ENCODE results near the gene CEP63.
A peak's percentile ranks its signal among the peaks of the same experiment; 100 is the strongest.
"Not testable (repeated sequence)": the region's sequence is repeated elsewhere in the genome, so short reads cannot be mapped to it uniquely, and the experiment has no call there.

Gene CEP63

DNA sequence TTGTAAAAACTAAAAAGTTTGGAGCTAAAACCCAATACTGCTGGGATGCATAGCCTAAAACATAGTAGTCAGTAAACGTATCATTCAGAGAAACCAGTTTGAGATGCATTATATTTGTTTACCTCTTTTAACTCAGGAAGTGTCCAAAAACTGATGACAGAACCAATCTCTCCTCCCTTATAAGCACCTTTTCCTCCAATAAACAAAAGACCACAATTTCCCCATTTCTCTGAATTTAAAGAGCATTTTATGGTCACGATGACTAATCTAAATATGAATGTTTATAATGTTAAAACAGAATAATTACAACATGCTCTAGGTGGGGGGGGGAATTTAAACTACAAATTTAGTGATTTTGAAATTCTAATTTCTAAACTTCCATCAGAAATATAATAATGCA is 58.5 kb downstream of the CEP63 start:
- peaks cover 54% of the 10 kb centered on the region for H3K36me3 ChIP-seq (ENCODE audit: control insufficient read depth, insufficient read depth, low read length, severe bottlenecking)
- no peak overlapping the region for H3K4me3 ChIP-seq (ENCODE audit: low read length)
- no peaks in the 10 kb centered on the region for H3K9me3 ChIP-seq (ENCODE audit: control insufficient read depth, low read length)
- H3K27me3 ChIP-seq (replicated peaks; ENCODE audit: control insufficient read depth, insufficient read depth, low read length) = no peaks in the 10 kb centered on the region
- no peak overlapping the region for H3K9ac ChIP-seq (ENCODE audit: low read length)
- no peaks in the 10 kb centered on the region for H3K4me1 ChIP-seq (ENCODE audit: control insufficient read depth, insufficient read depth, low read length)
- no peak for DNase-seq (ENCODE audit: low read depth)

- H3K36me3 ChIP-seq (ENCODE audit: control insufficient read depth, insufficient read depth, low read length, severe bottlenecking) = peaks cover 54% of the 10 kb centered on the region
- H3K4me1 ChIP-seq (ENCODE audit: control insufficient read depth, insufficient read depth, low read length); H3K27me3 ChIP-seq (replicated peaks; ENCODE audit: control insufficient read depth, insufficient read depth, low read length); H3K9me3 ChIP-seq (ENCODE audit: control insufficient read depth, low read length); DNase-seq (ENCODE audit: low read depth); H3K9ac ChIP-seq (ENCODE audit: low read length); H3K4me3 ChIP-seq (ENCODE audit: low read length): not testable (repeated sequence)
Measured at GRCh38 chr3:134544783-134545182, 58.9 kb downstream of the CEP63 start.

DNA sequence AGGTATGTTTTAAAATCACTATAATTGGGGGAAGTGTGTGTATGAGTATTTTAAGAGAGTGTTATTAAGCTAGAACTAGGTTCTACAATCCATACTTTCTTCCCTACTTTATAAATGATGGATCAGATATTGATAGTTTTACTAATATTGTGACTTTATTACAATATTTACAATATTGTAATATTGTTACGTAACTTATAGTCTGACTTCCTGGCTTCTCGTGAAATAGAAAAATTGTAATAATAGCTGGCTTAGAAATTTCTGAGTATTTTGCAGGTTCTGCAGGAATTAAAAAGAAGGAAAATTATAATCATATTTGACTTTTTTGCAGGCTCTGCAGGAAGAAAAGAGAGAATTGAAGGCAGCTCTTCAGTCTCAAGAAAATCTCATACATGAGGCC is 60.0 kb downstream of the CEP63 start:
- no peaks in the 10 kb centered on the region for H3K9me3 ChIP-seq (ENCODE audit: control insufficient read depth, low read length)
- H3K4me1 ChIP-seq (ENCODE audit: control insufficient read depth, insufficient read depth, low read length) = no peaks in the 10 kb centered on the region
- DNase-seq (ENCODE audit: low read depth) = no peak
- H3K27me3 ChIP-seq (replicated peaks; ENCODE audit: control insufficient read depth, insufficient read depth, low read length) = no peaks in the 10 kb centered on the region
- no peak overlapping the region for H3K9ac ChIP-seq (ENCODE audit: low read length)
- H3K36me3 ChIP-seq (ENCODE audit: control insufficient read depth, insufficient read depth, low read length, severe bottlenecking) = peaks cover 58% of the 10 kb centered on the region
- H3K4me3 ChIP-seq (ENCODE audit: low read length) = no peak overlapping the region

- Histone ChIP-seq H3K9ac (ENCODE audit: low read length) (no peak overlapping the region), H3K36me3 (ENCODE audit: control insufficient read depth, insufficient read depth, low read length, severe bottlenecking) (peaks cover 51% of the 10 kb centered on the region), H3K9me3 (ENCODE audit: control insufficient read depth, low read length) (no peaks in the 10 kb centered on the region), H3K27me3 (replicated peaks; ENCODE audit: control insufficient read depth, insufficient read depth, low read length) (no peaks in the 10 kb centered on the region), H3K4me3 (ENCODE audit: low read length) (no peak overlapping the region), H3K4me1 (ENCODE audit: control insufficient read depth, insufficient read depth, low read length) (peaks cover 5% of the 10 kb centered on the region)
- DNase-seq (ENCODE audit: low read depth) = peak; percentile 11
Measured at GRCh38 chr3:134552784-134553183, 66.9 kb downstream of the CEP63 start.

- Histone ChIP-seq H3K36me3 (ENCODE audit: control insufficient read depth, insufficient read depth, low read length, severe bottlenecking) (peaks cover 56% of the 10 kb centered on the region), H3K4me3 (ENCODE audit: low read length) (no peak overlapping the region), H3K27me3 (replicated peaks; ENCODE audit: control insufficient read depth, insufficient read depth, low read length) (no peaks in the 10 kb centered on the region), H3K4me1 (ENCODE audit: control insufficient read depth, insufficient read depth, low read length) (no peaks in the 10 kb centered on the region), H3K9ac (ENCODE audit: low read length) (no peak overlapping the region), H3K9me3 (ENCODE audit: control insufficient read depth, low read length) (no peaks in the 10 kb centered on the region)
- no peak for DNase-seq (ENCODE audit: low read depth)
Measured at GRCh38 chr3:134559591-134559990, 73.7 kb downstream of the CEP63 start.

DNA sequence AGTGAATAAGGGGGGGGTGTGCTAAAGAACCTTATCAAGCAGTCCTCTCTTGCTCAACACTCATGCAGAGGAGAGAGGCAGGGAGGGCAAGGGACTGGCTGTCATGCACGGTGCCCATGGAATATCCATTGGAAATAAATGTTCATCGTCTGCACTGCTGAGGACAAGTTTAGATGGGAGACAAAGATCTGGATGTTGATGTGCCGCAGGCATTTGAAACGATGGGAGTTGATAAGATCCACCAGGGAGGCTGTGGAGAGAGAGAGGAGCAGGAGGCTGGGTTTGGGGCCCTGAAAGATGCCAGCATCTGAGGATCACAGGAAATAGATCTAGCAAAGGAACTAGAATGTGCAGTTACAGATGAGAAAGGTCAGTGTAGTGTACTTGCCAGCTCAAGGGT is 76.2 kb downstream of the CEP63 start:
- Histone ChIP-seq H3K27me3 (replicated peaks; ENCODE audit: control insufficient read depth, insufficient read depth, low read length) (no peaks in the 10 kb centered on the region), H3K4me3 (ENCODE audit: low read length) (no peak overlapping the region), H3K9me3 (ENCODE audit: control insufficient read depth, low read length) (no peaks in the 10 kb centered on the region), H3K36me3 (ENCODE audit: control insufficient read depth, insufficient read depth, low read length, severe bottlenecking) (peaks cover 56% of the 10 kb centered on the region), H3K4me1 (ENCODE audit: control insufficient read depth, insufficient read depth, low read length) (no peaks in the 10 kb centered on the region), H3K9ac (ENCODE audit: low read length) (no peak overlapping the region)
- DNase-seq (ENCODE audit: low read depth) = no peak

DNA sequence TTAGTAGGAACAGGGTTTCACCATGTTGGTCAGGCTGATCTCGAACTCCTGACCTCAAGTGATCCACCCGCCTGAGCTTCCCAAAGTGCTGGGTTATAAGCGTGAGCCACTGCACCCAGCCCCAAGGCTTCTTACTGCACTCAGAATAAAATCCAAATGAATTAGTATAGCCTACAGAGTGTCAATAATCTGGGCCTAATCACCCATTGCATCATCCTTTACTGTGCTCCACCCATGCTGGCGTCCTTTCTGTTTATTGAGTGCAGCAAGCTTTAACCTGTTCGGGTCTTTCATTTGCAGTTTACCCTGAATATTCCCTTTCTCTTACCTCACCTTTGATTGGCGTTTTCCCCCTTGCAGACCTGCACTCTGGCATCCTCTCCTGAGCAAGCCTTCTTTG is 77.7 kb downstream of the CEP63 start:
- no peak for DNase-seq (ENCODE audit: low read depth)
- H3K4me3 ChIP-seq (ENCODE audit: low read length) = no peak overlapping the region
- H3K4me1 ChIP-seq (ENCODE audit: control insufficient read depth, insufficient read depth, low read length) = no peaks in the 10 kb centered on the region
- H3K27me3 ChIP-seq (replicated peaks; ENCODE audit: control insufficient read depth, insufficient read depth, low read length) = no peaks in the 10 kb centered on the region
- no peaks in the 10 kb centered on the region for H3K9me3 ChIP-seq (ENCODE audit: control insufficient read depth, low read length)
- H3K9ac ChIP-seq (ENCODE audit: low read length) = no peak overlapping the region
- H3K36me3 ChIP-seq (ENCODE audit: control insufficient read depth, insufficient read depth, low read length, severe bottlenecking) = peaks cover 47% of the 10 kb centered on the region

- no peak for DNase-seq (ENCODE audit: low read depth)
- Histone ChIP-seq H3K27me3 (replicated peaks; ENCODE audit: control insufficient read depth, insufficient read depth, low read length) (no peaks in the 10 kb centered on the region), H3K4me3 (ENCODE audit: low read length) (no peak overlapping the region), H3K9ac (ENCODE audit: low read length) (no peak overlapping the region), H3K4me1 (ENCODE audit: control insufficient read depth, insufficient read depth, low read length) (no peaks in the 10 kb centered on the region), H3K9me3 (ENCODE audit: control insufficient read depth, low read length) (no peaks in the 10 kb centered on the region), H3K36me3 (ENCODE audit: control insufficient read depth, insufficient read depth, low read length, severe bottlenecking) (peaks cover 33% of the 10 kb centered on the region)
Measured at GRCh38 chr3:134564991-134565390, 79.1 kb downstream of the CEP63 start.

DNA sequence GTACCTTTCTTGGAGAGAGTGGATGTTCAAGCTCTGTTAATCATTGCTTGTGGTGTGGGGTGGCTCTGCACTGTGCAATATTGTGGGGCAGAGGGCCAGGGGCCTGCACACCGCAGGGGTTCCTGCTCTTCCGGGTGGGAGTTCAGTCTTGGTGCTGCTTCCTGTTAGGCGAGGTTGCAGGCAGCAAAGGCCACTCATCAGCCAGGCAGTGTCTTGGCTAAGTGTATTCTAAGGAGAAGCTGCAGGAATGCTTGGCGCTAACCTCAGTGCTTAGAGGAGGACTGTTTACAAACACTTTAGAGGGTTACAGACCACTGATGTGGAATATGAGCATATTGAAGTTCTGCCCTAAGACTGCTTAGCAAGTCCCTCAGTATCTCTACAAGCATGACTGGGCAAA is 81.7 kb downstream of the CEP63 start:
- no peak for DNase-seq (ENCODE audit: low read depth)
- H3K4me3 ChIP-seq (ENCODE audit: low read length) = no peak overlapping the region
- H3K9me3 ChIP-seq (ENCODE audit: control insufficient read depth, low read length) = peaks cover 3% of the 10 kb centered on the region

GRCh38 chr3:134568790-134569189 is 82.9 kb downstream of the CEP63 start:
- no peak for DNase-seq (ENCODE audit: low read depth)
- Histone ChIP-seq H3K4me1 (ENCODE audit: control insufficient read depth, insufficient read depth, low read length) (no peaks in the 10 kb centered on the region), H3K4me3 (ENCODE audit: low read length) (no peak overlapping the region), H3K36me3 (ENCODE audit: control insufficient read depth, insufficient read depth, low read length, severe bottlenecking) (peaks cover 5% of the 10 kb centered on the region), H3K27me3 (replicated peaks; ENCODE audit: control insufficient read depth, insufficient read depth, low read length) (no peaks in the 10 kb centered on the region), H3K9ac (ENCODE audit: low read length) (no peak overlapping the region), H3K9me3 (ENCODE audit: control insufficient read depth, low read length) (peaks cover 3% of the 10 kb centered on the region)

More for the DNA sequence above, 81.7 kb downstream of the CEP63 start:
- peaks cover 9% of the 10 kb centered on the region for H3K36me3 ChIP-seq (ENCODE audit: control insufficient read depth, insufficient read depth, low read length, severe bottlenecking)
- no peaks in the 10 kb centered on the region for H3K4me1 ChIP-seq (ENCODE audit: control insufficient read depth, insufficient read depth, low read length)
- no peak overlapping the region for H3K9ac ChIP-seq (ENCODE audit: low read length)
- no peaks in the 10 kb centered on the region for H3K27me3 ChIP-seq (replicated peaks; ENCODE audit: control insufficient read depth, insufficient read depth, low read length)

DNA sequence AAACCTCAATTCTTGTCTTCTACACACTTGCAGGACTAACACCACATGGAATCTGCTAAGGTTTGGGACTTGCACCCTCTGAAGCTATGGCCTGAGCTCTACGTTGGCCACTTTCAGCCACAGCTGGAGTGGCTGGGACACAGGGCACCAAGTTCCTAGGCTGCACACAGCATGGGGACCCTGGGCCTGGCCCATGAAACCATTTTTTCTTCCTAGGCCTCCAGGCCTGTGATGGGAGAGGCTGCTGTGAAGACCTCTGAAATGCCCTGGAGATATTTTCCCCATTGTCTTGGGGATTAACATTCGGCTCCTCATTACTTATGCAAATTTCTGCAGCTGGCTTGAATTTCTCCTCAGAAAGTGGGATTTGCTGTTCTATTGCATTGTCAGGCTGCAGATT is 84.0 kb downstream of the CEP63 start:
- not testable (repeated sequence) for DNase-seq (ENCODE audit: low read depth); H3K36me3 ChIP-seq (ENCODE audit: control insufficient read depth, insufficient read depth, low read length, severe bottlenecking); H3K9me3 ChIP-seq (ENCODE audit: control insufficient read depth, low read length); H3K27me3 ChIP-seq (replicated peaks; ENCODE audit: control insufficient read depth, insufficient read depth, low read length); H3K4me1 ChIP-seq (ENCODE audit: control insufficient read depth, insufficient read depth, low read length); H3K9ac ChIP-seq (ENCODE audit: low read length); H3K4me3 ChIP-seq (ENCODE audit: low read length)

DNA sequence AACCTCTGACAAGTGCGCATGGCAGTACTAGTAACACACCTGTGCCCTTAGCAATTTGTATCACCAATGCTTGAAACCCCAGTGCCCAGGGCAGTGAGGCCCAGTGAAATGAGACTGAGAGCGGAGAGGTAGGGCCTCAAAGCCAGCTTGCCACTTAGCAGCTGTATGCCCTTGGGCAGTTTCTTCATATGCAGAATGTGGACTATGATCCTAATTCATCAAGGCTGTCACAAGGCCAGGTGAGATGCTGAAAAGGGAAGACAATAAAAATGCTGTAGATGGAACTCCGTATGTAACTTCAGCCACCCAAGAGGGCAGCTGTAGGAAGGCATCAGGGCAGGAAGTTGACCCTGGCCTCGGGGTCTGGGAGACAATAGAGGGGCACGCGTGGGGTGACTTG is 90.6 kb downstream of the CEP63 start:
- H3K9me3 ChIP-seq (ENCODE audit: control insufficient read depth, low read length) = no peaks in the 10 kb centered on the region
- no peaks in the 10 kb centered on the region for H3K36me3 ChIP-seq (ENCODE audit: control insufficient read depth, insufficient read depth, low read length, severe bottlenecking)
- no peaks in the 10 kb centered on the region for H3K27me3 ChIP-seq (replicated peaks; ENCODE audit: control insufficient read depth, insufficient read depth, low read length)
- no peak overlapping the region for H3K4me3 ChIP-seq (ENCODE audit: low read length)
- H3K9ac ChIP-seq (ENCODE audit: low read length) = no peak overlapping the region
- no peaks in the 10 kb centered on the region for H3K4me1 ChIP-seq (ENCODE audit: control insufficient read depth, insufficient read depth, low read length)
- DNase-seq (ENCODE audit: low read depth) = no peak

Measured in adipocyte (in vitro differentiated cells).